ENCODE results near the gene KCNN2. TPM values are rescaled to one million over a fixed set of nuclear protein-coding genes. Genes with fewer than 3 reads are reported as not detected.

The KCNN2 gene
- total and polyA plus RNA-seq, 3 experiments from 2014 or later, result not detected

DNA sequence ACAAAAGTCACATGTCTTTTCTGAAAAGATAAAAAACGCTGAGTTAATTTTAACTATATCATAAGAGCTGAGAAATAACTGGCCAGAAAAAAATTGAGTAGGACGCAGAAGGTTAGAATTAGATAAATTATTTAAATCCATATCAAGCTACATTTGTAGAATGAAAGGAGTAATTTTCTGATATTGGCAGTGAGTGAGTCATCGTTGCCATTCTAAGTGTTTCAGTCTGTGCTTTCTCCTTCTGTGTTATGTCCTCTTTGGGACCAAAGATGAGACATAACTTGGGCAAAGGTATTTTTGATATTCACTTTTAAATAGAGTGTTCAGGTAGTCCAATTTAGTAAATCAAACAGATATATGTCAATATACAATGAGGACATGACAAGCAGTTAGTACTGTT is 34.4 kb upstream of the KCNN2 start:
- Mint-ChIP-seq H3K36me3 (no peaks in the 10 kb centered on the region), H3K4me3 (no peak overlapping the region), H3K9me3 (no peaks in the 10 kb centered on the region), H3K4me1 (no peaks in the 10 kb centered on the region), H3K27me3 (no peaks in the 10 kb centered on the region), H3K27ac (no peak overlapping the region)
- DNase-seq, result no peak
- Histone ChIP-seq H3K27me3 (ENCODE audit: insufficient read depth, low read length, poor library complexity, severe bottlenecking) (no peaks in the 10 kb centered on the region), H3K9me3 (ENCODE audit: low read length) (no peaks in the 10 kb centered on the region), H3K27ac (ENCODE audit: low read depth, low read length) (no peak overlapping the region), H3K4me3 (ENCODE audit: low read length) (no peak overlapping the region), H3K36me3 (ENCODE audit: insufficient read depth, low read length) (no peaks in the 10 kb centered on the region), H3K4me1 (ENCODE audit: insufficient read depth, low read length) (no peaks in the 10 kb centered on the region)
- ChIA-PET POLR2A (no interaction called here), CTCF (no interaction called here)

DNA sequence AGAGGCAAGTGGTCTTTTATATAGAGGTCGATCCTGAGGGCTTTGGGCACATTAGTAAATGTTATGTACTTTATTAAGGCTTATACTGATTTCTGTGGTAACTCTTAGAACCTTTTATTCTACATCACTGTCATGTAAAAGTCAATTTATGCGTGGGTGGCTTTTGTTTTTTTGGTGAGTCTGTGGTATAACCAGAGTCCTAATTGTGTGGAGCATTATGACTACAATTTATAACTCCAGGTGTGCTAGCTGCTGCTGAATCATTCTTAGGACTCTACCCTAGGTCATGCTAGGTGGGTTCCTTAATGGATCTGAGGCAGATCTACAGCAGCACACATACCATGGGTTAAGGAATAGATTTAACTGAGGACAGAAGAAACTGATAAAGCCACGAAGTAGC is 33.9 kb upstream of the KCNN2 start:
- no peaks in the 10 kb centered on the region for H3K27me3 ChIP-seq (ENCODE audit: insufficient read depth, low read length, poor library complexity, severe bottlenecking)
- no peaks in the 10 kb centered on the region for H3K36me3 ChIP-seq (ENCODE audit: insufficient read depth, low read length)
- H3K27ac ChIP-seq (ENCODE audit: low read depth, low read length), result no peak overlapping the region
- CTCF ChIA-PET, result no interaction called here
- H3K4me3 ChIP-seq (ENCODE audit: low read length), result no peak overlapping the region
- H3K9me3 Mint-ChIP-seq, result no peaks in the 10 kb centered on the region
- H3K27me3 Mint-ChIP-seq, result no peaks in the 10 kb centered on the region
- no peaks in the 10 kb centered on the region for H3K4me1 Mint-ChIP-seq
- no peak overlapping the region for H3K27ac Mint-ChIP-seq
- H3K36me3 Mint-ChIP-seq, result no peaks in the 10 kb centered on the region
- H3K9me3 ChIP-seq (ENCODE audit: low read length), result no peaks in the 10 kb centered on the region
- POLR2A ChIA-PET, result no interaction called here
- H3K4me1 ChIP-seq (ENCODE audit: insufficient read depth, low read length), result no peaks in the 10 kb centered on the region
- H3K4me3 Mint-ChIP-seq, result no peak overlapping the region
- no peak for DNase-seq

DNA sequence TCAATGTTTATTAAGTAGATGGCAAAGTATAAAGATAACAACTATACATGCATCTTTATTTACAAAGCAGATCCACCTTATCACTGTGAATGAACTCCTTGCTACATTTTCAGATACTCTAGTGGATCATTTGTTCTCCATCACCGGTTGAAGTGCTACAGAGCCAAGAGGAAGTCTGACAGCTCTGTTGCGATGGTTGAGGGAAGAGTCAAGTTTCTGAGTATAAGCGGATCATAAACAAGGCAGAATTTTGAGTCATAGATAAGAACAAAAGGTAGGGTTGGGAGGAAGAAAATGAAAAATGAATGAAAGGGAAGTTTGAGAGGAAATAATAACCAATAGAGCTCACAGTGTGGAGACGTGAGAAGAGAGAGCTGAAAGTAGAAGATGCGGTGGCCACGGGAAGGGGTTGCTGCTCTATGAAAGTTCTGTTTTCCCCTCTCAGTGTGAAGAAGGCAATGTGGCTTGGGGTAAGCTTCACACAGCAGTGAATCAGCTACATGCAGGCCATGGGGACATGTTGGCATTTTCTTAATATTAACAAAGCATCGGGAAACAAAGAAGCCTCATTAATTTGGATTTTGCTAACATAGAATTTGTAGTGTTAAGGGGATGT is 30.8 kb upstream of the KCNN2 start:
- H3K27me3 ChIP-seq (ENCODE audit: insufficient read depth, low read length, poor library complexity, severe bottlenecking), result no peaks in the 10 kb centered on the region
- CTCF ChIA-PET, result no interaction called here
- Mint-ChIP-seq H3K9me3 (no peaks in the 10 kb centered on the region), H3K36me3 (no peaks in the 10 kb centered on the region), H3K4me3 (no peak overlapping the region), H3K27me3 (no peaks in the 10 kb centered on the region), H3K4me1 (no peaks in the 10 kb centered on the region), H3K27ac (no peak overlapping the region)
- no peak overlapping the region for H3K4me3 ChIP-seq (ENCODE audit: low read length)
- no peaks in the 10 kb centered on the region for H3K36me3 ChIP-seq (ENCODE audit: insufficient read depth, low read length)
- H3K27ac ChIP-seq (ENCODE audit: low read depth, low read length), result no peak overlapping the region
- no peak for DNase-seq
- no peaks in the 10 kb centered on the region for H3K9me3 ChIP-seq (ENCODE audit: low read length)
- H3K4me1 ChIP-seq (ENCODE audit: insufficient read depth, low read length), result no peaks in the 10 kb centered on the region
- POLR2A ChIA-PET, result no interaction called here

DNA sequence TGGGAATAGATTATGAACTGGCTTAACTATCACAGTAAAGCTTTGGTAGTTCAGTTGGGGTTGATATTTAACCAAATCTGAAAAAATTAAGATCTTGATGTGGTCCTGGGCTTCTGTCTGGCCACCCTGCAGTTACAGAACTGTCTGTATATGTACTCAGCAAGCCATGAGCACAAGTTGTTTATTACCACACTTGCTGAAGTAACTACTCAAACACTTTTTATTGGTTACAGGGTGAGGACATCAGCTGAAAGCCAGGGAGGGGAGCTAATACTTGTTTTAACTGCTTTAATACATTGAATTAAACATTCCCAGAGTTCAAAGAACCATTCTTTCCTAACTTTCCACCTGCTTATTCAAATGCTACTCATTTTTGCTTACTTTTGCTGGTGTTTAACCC is 29.4 kb upstream of the KCNN2 start:
- no peak for DNase-seq
- no peaks in the 10 kb centered on the region for H3K9me3 Mint-ChIP-seq
- no peaks in the 10 kb centered on the region for H3K4me1 ChIP-seq (ENCODE audit: insufficient read depth, low read length)
- no peaks in the 10 kb centered on the region for H3K9me3 ChIP-seq (ENCODE audit: low read length)
- no peaks in the 10 kb centered on the region for H3K4me1 Mint-ChIP-seq
- H3K27me3 Mint-ChIP-seq, result no peaks in the 10 kb centered on the region
- ChIA-PET POLR2A (no interaction called here), CTCF (no interaction called here)
- no peak overlapping the region for H3K27ac ChIP-seq (ENCODE audit: low read depth, low read length)
- H3K27ac Mint-ChIP-seq, result no peak overlapping the region
- no peak overlapping the region for H3K4me3 Mint-ChIP-seq
- no peak overlapping the region for H3K4me3 ChIP-seq (ENCODE audit: low read length)
- H3K36me3 Mint-ChIP-seq, result no peaks in the 10 kb centered on the region
- no peaks in the 10 kb centered on the region for H3K27me3 ChIP-seq (ENCODE audit: insufficient read depth, low read length, poor library complexity, severe bottlenecking)
- no peaks in the 10 kb centered on the region for H3K36me3 ChIP-seq (ENCODE audit: insufficient read depth, low read length)

DNA sequence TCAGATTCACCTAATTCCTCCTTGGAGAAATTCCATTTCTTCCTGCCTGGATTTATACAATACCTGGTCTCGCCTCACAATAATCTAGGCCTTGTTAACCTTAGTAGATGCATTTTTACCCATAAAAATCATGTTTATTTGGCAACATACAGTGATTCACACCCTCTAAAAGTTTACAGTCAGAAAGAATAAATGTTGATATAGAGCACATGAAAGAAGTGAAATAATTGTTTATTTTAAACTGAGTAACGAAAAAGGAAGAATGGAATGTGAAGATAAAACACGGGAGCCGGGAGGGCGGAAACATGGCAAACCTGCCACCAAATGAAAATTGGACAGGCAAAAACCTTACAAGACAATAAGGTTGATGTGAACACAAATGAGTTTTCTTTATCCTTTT is 28.9 kb upstream of the KCNN2 start:
- ChIA-PET CTCF (no interaction called here), POLR2A (no interaction called here)
- Mint-ChIP-seq H3K36me3 (no peaks in the 10 kb centered on the region), H3K9me3 (no peaks in the 10 kb centered on the region), H3K4me3 (no peak overlapping the region), H3K27me3 (no peaks in the 10 kb centered on the region), H3K4me1 (no peaks in the 10 kb centered on the region), H3K27ac (no peak overlapping the region)
- H3K9me3 ChIP-seq (ENCODE audit: low read length), result no peaks in the 10 kb centered on the region
- H3K4me1 ChIP-seq (ENCODE audit: insufficient read depth, low read length), result no peaks in the 10 kb centered on the region
- H3K27me3 ChIP-seq (ENCODE audit: insufficient read depth, low read length, poor library complexity, severe bottlenecking), result no peaks in the 10 kb centered on the region
- H3K27ac ChIP-seq (ENCODE audit: low read depth, low read length), result no peak overlapping the region
- H3K4me3 ChIP-seq (ENCODE audit: low read length), result no peak overlapping the region
- no peaks in the 10 kb centered on the region for H3K36me3 ChIP-seq (ENCODE audit: insufficient read depth, low read length)
- no peak for DNase-seq

DNA sequence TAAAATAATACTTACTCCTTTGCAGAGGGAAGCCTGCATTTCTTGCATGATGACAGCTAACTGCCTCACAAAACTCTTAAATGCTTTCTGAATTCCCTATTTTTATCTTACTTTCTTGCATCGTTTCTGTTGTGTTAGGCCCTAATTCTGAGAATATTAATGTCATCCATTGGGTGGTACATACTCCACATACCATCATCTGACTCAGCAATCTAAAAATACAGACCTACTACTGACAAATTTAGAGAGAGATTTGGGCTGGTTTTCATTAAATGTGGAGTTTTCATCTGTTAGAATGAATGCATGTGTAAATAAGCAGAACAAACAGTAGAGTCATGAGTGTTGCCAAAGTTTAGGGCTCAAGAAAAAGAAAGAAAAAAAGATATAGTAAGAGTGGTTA is 26.5 kb upstream of the KCNN2 start:
- no peaks in the 10 kb centered on the region for H3K27me3 Mint-ChIP-seq
- Histone ChIP-seq H3K36me3 (ENCODE audit: insufficient read depth, low read length) (no peaks in the 10 kb centered on the region), H3K27me3 (ENCODE audit: insufficient read depth, low read length, poor library complexity, severe bottlenecking) (no peaks in the 10 kb centered on the region), H3K9me3 (ENCODE audit: low read length) (no peaks in the 10 kb centered on the region), H3K4me3 (ENCODE audit: low read length) (no peak overlapping the region), H3K27ac (ENCODE audit: low read depth, low read length) (no peak overlapping the region), H3K4me1 (ENCODE audit: insufficient read depth, low read length) (no peaks in the 10 kb centered on the region)
- ChIA-PET CTCF (no interaction called here), POLR2A (no interaction called here)
- H3K27ac Mint-ChIP-seq, result no peak overlapping the region
- no peaks in the 10 kb centered on the region for H3K36me3 Mint-ChIP-seq
- no peak overlapping the region for H3K4me3 Mint-ChIP-seq
- peaks cover 0 to 3% (median 0%) of the 10 kb centered on the region in 5 donors for H3K9me3 Mint-ChIP-seq
- no peaks in the 10 kb centered on the region for H3K4me1 Mint-ChIP-seq
- no peak for DNase-seq

DNA sequence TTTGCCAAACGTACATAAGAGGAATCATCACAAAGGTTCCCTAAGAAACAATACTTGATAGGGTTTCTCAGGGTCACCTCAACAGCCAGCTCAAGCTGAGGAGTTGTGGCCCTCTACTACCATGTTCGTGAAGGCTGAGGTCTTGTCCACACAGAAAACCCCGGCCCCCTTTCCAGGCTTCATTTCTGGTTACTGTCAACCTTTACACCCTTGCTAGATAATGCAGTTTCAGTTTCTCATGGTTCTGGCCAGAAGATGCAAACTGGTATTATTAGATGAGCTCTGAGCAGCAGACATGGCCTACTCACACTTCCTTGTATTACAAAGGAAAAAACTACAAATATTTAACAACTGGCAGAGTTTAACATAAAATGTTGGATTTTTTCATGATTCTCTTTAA is 22.8 kb upstream of the KCNN2 start:
- CTCF ChIA-PET, result no interaction called here
- H3K4me1 Mint-ChIP-seq, result no peaks in the 10 kb centered on the region

DNA sequence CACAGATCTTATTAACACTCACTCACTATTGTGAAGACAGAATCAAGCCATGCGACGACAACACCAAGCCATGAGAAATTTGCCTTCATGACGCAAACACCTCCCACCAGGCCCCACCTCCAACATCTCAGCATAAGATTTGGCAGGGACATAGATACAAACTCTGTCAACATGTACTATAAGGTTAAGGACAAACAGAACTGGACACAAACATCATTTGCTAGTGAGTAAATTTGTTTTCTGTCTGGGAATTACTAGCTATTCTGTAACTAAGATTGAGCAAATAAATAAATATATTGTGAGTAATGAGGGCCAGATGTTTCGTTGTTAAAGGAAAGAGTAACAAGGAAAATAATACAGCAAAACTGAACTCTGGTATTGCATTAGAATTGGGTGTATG is 15.7 kb upstream of the KCNN2 start:
- no peak overlapping the region for H3K4me3 ChIP-seq (ENCODE audit: low read length)
- no peak overlapping the region for H3K4me3 Mint-ChIP-seq
- H3K9me3 Mint-ChIP-seq, result peaks cover 0 to 6% (median 2%) of the 10 kb centered on the region in 5 donors
- no peak for DNase-seq
- ChIA-PET CTCF (no interaction called here), POLR2A (no interaction called here)
- no peaks in the 10 kb centered on the region for H3K36me3 Mint-ChIP-seq
- H3K4me1 Mint-ChIP-seq, result no peaks in the 10 kb centered on the region
- H3K9me3 ChIP-seq (ENCODE audit: low read length), result no peaks in the 10 kb centered on the region
- H3K27me3 ChIP-seq (ENCODE audit: insufficient read depth, low read length, poor library complexity, severe bottlenecking), result no peaks in the 10 kb centered on the region
- H3K27ac Mint-ChIP-seq, result no peak overlapping the region
- no peaks in the 10 kb centered on the region for H3K4me1 ChIP-seq (ENCODE audit: insufficient read depth, low read length)
- no peaks in the 10 kb centered on the region for H3K27me3 Mint-ChIP-seq
- no peak overlapping the region for H3K27ac ChIP-seq (ENCODE audit: low read depth, low read length)
- no peaks in the 10 kb centered on the region for H3K36me3 ChIP-seq (ENCODE audit: insufficient read depth, low read length)

More for the DNA sequence above, 22.8 kb upstream of the KCNN2 start:
- Mint-ChIP-seq H3K27me3 (no peaks in the 10 kb centered on the region), H3K36me3 (no peaks in the 10 kb centered on the region), H3K4me3 (no peak overlapping the region), H3K27ac (no peak overlapping the region), H3K9me3 (peaks cover 0 to 3% (median 0%) of the 10 kb centered on the region in 5 donors)
- no peaks in the 10 kb centered on the region for H3K27me3 ChIP-seq (ENCODE audit: insufficient read depth, low read length, poor library complexity, severe bottlenecking)
- no peaks in the 10 kb centered on the region for H3K9me3 ChIP-seq (ENCODE audit: low read length)
- no peaks in the 10 kb centered on the region for H3K36me3 ChIP-seq (ENCODE audit: insufficient read depth, low read length)
- DNase-seq, result no peak
- POLR2A ChIA-PET, result no interaction called here
- H3K4me1 ChIP-seq (ENCODE audit: insufficient read depth, low read length), result no peaks in the 10 kb centered on the region
- H3K27ac ChIP-seq (ENCODE audit: low read depth, low read length), result no peak overlapping the region
- no peak overlapping the region for H3K4me3 ChIP-seq (ENCODE audit: low read length)

All from CD8-positive, alpha-beta memory T cell (primary cell).